Stimulated activated CD8-positive, alpha-beta memory T cell treated with anti-CD3 and anti-CD28 coated beads, Interleukin-12 subunit alpha, Interleukin-12 subunit beta, amount 100 ng/mL, for 24 hours (primary cell): ENCODE measurements around the gene TOMM22.
"Not testable (repeated sequence)": the region's sequence is repeated elsewhere in the genome, so short reads cannot be mapped to it uniquely, and the experiment has no call there.

Experiments used
- DNase-seq: peaks from one replicate; pipeline ENCODE4 v3.0.0-alpha.2; 2020; ENCODE audit errors: extremely low read depth

TOMM22 gene

GRCh38 chr22:38681582-38682335 lies at the start of gene TOMM22:
TSS of gene TOMM22 (plus strand) at chr22:38681957. CDS start at chr22:38681979, 22 bp downstream.
- peak; percentile 63 for DNase-seq

DNA sequence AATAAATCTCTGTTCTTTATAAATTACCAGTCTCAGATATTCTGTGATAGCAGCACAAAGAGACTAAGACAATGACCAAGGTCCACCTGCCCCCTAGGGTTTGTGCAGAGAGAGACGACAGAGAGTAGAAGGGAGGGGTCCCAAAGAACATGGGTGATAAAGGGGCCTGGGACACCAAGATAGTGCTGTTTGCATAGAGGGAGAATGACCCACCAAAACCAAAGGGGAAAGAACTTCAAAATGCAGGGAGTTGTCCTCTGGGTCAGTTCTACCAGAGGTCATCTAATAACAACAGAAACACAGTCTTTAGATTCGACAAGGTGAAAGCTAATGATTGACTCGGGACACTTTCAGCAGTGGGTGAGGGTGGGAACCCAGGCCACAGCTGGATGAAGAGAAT lies 49.2 kb upstream of the TOMM22 start:
- no peak for DNase-seq

DNA sequence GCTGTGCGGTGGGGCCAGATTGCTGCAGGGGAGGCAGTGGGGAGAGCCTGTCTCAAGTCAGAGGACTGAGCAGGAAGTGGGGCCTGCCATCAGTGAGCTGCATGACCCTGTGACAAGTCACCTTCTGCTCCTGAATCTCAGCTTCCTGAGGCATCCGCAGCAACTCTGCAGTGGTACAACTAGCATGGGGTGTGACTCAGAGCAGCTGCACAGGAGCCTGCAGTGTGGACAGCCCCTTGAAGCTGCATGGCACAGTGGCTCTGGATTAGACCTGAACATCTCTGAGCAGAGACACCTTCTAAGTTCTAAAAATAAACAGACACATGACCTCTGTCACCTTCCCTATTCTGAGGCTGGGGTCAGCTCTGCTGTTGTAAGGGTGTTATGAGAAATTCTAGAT lies 43.5 kb upstream of the TOMM22 start:
- no peak for DNase-seq

- DNase-seq = no peak
These were observed 43.0 kb upstream of the TOMM22 start for GRCh38 chr22:38638728-38639127.

DNA sequence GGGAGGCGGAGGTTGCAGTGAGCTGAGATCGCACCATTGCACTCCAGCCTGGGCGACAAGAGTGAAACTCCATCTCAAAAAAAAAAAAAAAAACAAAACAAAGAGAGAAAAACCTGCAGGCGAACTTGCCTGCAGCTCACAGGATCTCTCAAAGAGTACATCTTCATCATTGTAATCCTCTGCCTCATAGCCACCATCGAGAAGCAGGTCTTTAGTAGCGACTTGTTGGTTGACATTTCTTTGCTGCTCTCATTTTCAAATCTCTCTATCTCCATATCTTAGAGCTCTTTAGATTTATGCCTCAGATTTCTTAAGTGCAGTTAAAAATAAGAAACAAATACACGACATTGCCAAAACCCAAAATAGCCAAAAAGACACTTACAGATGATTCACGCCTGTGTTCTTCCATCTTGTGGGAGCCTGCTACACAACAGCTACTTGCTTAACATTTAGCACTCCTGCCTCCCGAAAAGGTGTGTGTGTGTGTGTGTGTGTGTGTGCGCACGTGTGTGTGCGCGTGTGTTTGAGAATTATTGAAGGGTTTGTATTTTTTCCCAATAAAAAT lies 40.2 kb upstream of the TOMM22 start:
- no peak for DNase-seq

GRCh38 chr22:38644245-38644644 lies 37.5 kb upstream of the TOMM22 start:
- not testable (repeated sequence) for DNase-seq

GRCh38 chr22:38645430-38645829 lies 36.3 kb upstream of the TOMM22 start:
- no peak for DNase-seq

GRCh38 chr22:38649841-38650522 lies 31.8 kb upstream of the TOMM22 start:
- no peak for DNase-seq

DNA sequence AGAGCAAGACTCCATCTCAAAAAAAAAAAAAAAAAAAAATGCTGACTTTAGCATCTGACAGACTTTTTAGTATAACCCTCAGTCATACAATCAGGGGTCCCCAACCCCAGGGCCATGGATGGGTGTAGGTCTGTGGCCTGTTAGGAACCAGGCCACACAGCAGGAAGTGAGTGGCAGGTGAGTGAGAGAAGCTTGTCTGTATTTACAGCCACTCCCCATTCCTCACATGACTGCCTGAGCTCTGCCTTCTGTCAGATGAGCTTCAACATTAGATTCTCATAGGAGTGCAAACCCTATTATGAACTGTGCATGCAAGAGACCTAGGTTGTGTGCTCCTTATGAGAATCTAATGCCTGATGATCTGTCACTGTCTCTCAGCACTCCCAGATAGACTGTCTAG lies 28.9 kb upstream of the TOMM22 start:
- DNase-seq = no peak

GRCh38 chr22:38653741-38654140 lies 28.0 kb upstream of the TOMM22 start:
- no peak for DNase-seq

DNA sequence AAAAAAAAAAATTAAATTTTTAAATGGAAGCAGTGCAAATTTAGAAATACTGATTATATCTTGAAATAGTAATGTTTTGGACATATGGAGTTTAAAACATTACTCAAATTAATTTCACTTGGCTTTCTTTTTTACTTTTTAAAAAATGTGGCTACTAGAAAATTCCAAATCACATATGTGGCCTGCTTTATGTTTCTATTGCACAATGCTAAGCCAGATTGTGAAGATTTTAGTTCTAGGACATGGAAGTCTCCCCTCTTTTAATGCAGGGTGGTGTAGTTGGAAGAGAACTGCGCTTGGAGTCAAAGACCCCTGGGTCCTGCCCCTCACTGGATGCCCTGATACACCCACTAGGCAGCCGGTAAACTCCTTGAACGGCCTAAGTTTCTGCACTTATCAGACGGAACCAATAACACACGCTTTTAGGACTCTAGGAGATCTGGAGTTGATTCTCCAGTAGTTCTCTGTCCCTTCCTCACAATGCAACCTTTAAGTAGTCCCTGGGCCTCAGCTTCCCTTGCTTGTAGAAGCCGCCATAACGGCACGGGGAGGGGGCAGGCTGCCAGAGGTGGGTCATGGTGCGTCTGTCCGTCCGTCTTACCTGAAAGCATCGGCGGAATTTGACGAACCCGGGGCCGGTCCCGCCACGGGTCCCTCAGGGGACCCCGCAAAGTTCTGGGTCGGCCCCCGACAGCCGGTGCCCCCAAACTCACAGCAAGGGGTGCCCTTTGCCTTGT lies 26.1 kb upstream of the TOMM22 start:
- no peak for DNase-seq

GRCh38 chr22:38656256-38657044 lies 25.3 kb upstream of the TOMM22 start, which contains the start of the genes CBY1 and FAM227A:
TSS of gene CBY1 (plus strand) at chr22:38656638. CDS start at chr22:38668055, 11,417 bp downstream.
TSS of gene FAM227A (minus strand) at chr22:38656392. CDS start at chr22:38650168, 6,224 bp downstream.
- peak; percentile 67 for DNase-seq

GRCh38 chr22:38657045-38657909 lies 24.5 kb upstream of the TOMM22 start:
- no peak for DNase-seq

- no peak for DNase-seq
These were observed 6.9 kb upstream of the TOMM22 start for GRCh38 chr22:38674888-38675287.

DNA sequence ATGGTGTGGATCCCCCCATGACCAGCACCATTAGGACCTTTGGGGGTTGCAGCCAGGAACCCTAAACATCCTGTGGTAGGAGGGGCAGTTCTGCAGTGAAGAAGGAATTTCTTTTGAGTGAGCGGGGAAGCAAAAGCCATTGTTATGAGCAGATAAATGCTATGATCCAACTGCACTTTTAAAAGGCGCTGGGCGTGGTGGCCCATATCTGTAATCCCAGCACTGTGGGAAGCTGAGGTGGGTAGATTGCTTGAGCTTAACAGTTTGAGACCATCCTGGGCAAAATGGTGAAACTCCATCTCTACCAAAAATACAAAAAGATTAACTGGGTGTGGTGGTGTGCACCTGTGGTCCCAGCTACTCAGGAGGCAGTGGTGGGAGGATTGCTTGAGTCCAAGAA lies 5.9 kb upstream of the TOMM22 start:
- DNase-seq = no peak

- no peak for DNase-seq
These were observed 3.1 kb downstream of the TOMM22 start for GRCh38 chr22:38684895-38685294.

DNA sequence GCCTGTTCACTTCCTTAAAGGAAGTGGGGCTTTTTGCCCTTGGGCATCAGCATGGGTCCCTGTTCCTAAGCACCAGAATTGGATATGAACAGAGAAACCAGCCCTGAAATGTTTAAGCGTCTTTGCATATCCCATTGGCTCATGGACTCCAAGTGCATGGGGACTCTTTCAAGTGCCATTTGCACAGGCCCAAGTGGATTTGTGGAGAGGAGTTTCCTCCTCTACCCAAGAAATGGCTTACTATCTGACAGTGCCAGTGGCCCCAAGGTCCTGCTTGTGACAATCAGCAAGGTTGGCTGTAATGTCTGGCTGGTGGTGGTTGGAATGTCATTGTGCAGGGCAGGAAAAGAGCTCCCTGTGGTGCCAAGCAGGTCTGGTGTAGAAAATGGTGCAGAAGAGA lies 4.0 kb downstream of the TOMM22 start:
- no peak for DNase-seq

- no peak for DNase-seq
These were observed 7.9 kb downstream of the TOMM22 start for GRCh38 chr22:38689651-38690050.

DNA sequence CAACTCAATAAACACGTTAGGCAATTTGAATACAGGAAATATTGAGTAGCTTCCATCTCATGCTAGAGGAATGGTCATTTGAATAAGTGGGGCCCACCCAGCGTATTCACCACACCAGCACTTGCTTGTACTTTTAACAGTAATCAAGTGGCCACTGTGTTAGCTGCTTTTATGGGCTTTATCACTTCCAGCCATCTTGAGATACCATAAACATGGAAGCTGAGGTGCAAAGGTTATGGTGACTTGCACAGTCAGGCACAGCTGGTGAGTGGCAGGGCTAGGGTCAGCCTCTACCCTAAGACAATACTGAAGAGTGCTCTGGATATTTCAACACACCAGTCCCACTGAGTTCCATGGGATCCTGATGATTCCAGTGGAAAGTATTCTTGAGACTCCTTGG lies 12.3 kb downstream of the TOMM22 start:
- no peak for DNase-seq

GRCh38 chr22:38694940-38695339 lies 13.2 kb downstream of the TOMM22 start:
- no peak for DNase-seq
